Liver (tissue), 9 donors: Measurements from ENCODE around the gene CDHR5. TPM values are rescaled to one million over a fixed set of nuclear protein-coding genes. Genes with fewer than 3 reads are reported as not detected.

Source experiments
- DNase-seq: peaks from one replicate; pipeline ENCODE4 v3.0.0-alpha.2; 2017; ENCODE audit warnings: low spot score
- H3K27ac ChIP-seq, 2 donors: one replicate each; pipeline ENCODE4 v1.7.0; 2013; ENCODE audit warnings: inconsistent platforms in 2 of 2, low read length in 2 of 2, control low read depth in 1 of 2, low read depth in 1 of 2, mild to moderate bottlenecking in 1 of 2
- H3K27me3 ChIP-seq, 4 donors: one replicate each; pipeline versions ENCODE4 v1.6.1 to v1.7.0; 2013; ENCODE audit warnings: low read length in 3 of 4, inconsistent platforms in 1 of 4, mild to moderate bottlenecking in 1 of 4, moderate library complexity in 1 of 4; ENCODE audit not compliant: control insufficient read depth in 4 of 4, insufficient read depth in 4 of 4
- H3K36me3 ChIP-seq, 4 donors: one replicate each; pipeline versions ENCODE4 v1.6.1 to v1.7.0; 2013; ENCODE audit warnings: low read length in 3 of 4, mild to moderate bottlenecking in 3 of 4, low read depth in 1 of 4, moderate library complexity in 1 of 4; ENCODE audit not compliant: control insufficient read depth in 4 of 4, insufficient read depth in 3 of 4
- H3K4me1 ChIP-seq, 4 donors: one replicate each; pipeline versions ENCODE4 v1.6.1 to v1.7.0; 2013; ENCODE audit warnings: low read length in 3 of 4, mild to moderate bottlenecking in 3 of 4, moderate library complexity in 1 of 4; ENCODE audit not compliant: control insufficient read depth in 4 of 4, insufficient read depth in 4 of 4
- H3K4me3 ChIP-seq, 3 donors: one replicate each; pipeline versions ENCODE4 v1.6.1 to v1.7.0; 2013; ENCODE audit warnings: low read length in 3 of 3, control low read depth in 1 of 3, low read depth in 1 of 3, mild to moderate bottlenecking in 1 of 3
- H3K9ac ChIP-seq, 2 donors: one replicate each; pipeline ENCODE4 v1.7.0; 2013; ENCODE audit warnings: low read length in 2 of 2, mild to moderate bottlenecking in 2 of 2, moderate library complexity in 2 of 2, control low read depth in 1 of 2, low read depth in 1 of 2
- H3K9me3 ChIP-seq, 4 donors: one replicate each; pipeline versions ENCODE4 v1.6.1 to v1.7.0; 2013; ENCODE audit warnings: low read length in 3 of 4; ENCODE audit not compliant: control insufficient read depth in 4 of 4
- ATF3 ChIP-seq: IDR thresholded peaks from 2 replicates; pipeline ENCODE4 v1.6.1; 2016; ENCODE audit warnings: antibody characterized with exemption
- FOXA1 ChIP-seq: IDR thresholded peaks from 2 replicates; pipeline ENCODE4 v1.6.1; 2016; ENCODE audit warnings: antibody characterized with exemption
- FOXA2 ChIP-seq: IDR thresholded peaks from 2 replicates; pipeline ENCODE4 v1.6.1; 2016; ENCODE audit warnings: antibody characterized with exemption
- GABPA ChIP-seq, 2 donors: IDR thresholded peaks in 1 of 2; conservative IDR thresholded peaks in 1 of 2; 2 replicates each; pipeline ENCODE4 v1.6.1; 2016; ENCODE audit warnings: antibody characterized with exemption in 2 of 2, mild to moderate bottlenecking in 1 of 2, moderate library complexity in 1 of 2
- HNF4G ChIP-seq: IDR thresholded peaks from 2 replicates; pipeline ENCODE4 v1.6.1; 2016; ENCODE audit warnings: antibody characterized with exemption
- JUND ChIP-seq, 2 donors: IDR thresholded peaks; 2 replicates each; pipeline ENCODE4 v1.6.1; 2016; ENCODE audit warnings: antibody characterized with exemption in 2 of 2
- MAX ChIP-seq: IDR thresholded peaks from 2 replicates; pipeline ENCODE4 v1.6.1; 2016; ENCODE audit warnings: antibody characterized with exemption
- NR2F2 ChIP-seq: IDR thresholded peaks from 2 replicates; pipeline ENCODE4 v1.6.1; 2016; ENCODE audit warnings: antibody characterized with exemption
- RAD21 ChIP-seq, 2 donors: IDR thresholded peaks; 2 replicates each; pipeline ENCODE4 v1.6.1; 2016; ENCODE audit warnings: antibody characterized with exemption in 2 of 2, mild to moderate bottlenecking in 2 of 2
- REST ChIP-seq: IDR thresholded peaks from 2 replicates; pipeline ENCODE4 v1.6.1; 2016; ENCODE audit warnings: antibody characterized with exemption, mild to moderate bottlenecking
- RXRA ChIP-seq, 2 donors: IDR thresholded peaks; 2 replicates each; pipeline ENCODE4 v1.6.1; 2017 to 2018; ENCODE audit warnings: antibody characterized with exemption in 2 of 2, mild to moderate bottlenecking in 1 of 2
- SP1 ChIP-seq: IDR thresholded peaks from 2 replicates; pipeline ENCODE4 v1.6.1; 2018; ENCODE audit warnings: antibody characterized with exemption, mild to moderate bottlenecking
- TAF1 ChIP-seq: conservative IDR thresholded peaks from 2 replicates; pipeline ENCODE4 v1.6.1; 2016; ENCODE audit warnings: antibody characterized with exemption, mild to moderate bottlenecking
- WGBS: extraction: QIAGEN DNeasy Blood & Tissue Kit; methylation state at CpG from one replicate; pipeline ENCODE4 v1.1.7; 2013; 5-methylcytosine and 5-hydroxymethylcytosine counted together
- polyA plus RNA-seq, 2 donors: library from polyadenylated mRNA; stranded (reverse) in 1 of 2; unstranded in 1 of 2; fragments of 200-250 nt in 1 of 2; fragments of >200 nt in 1 of 2; fragmentation: Nextera tagmentation in 1 of 2; extraction: Ambion mirVana in 1 of 2; gene quantifications; one replicate each; pipeline versions ENCODE4 v1.2.1 to v1.2.3, GENCODE V29; 2013 to 2015
- total RNA-seq, 2 donors: library from RNA; depleted of rRNA; stranded (reverse); fragments of >200 nt; gene quantifications; one replicate each; pipeline ENCODE4 v1.2.3, GENCODE V29; 2014
- TF ChIP-seq, protein P1 (sequence below): IDR thresholded peaks from 2 replicates; pipeline ENCODE4 v1.6.1; 2016; ENCODE audit warnings: antibody characterized with exemption
- donor health status: healthy.
- donor health status: healthy.
- donor health status: healthy.
- donor health status: healthy.
- donor health status: healthy.

The CDHR5 gene
- total and polyA plus RNA-seq, 4 donors: 29.4 to 86.2 (median 57.2) TPM

DNA sequence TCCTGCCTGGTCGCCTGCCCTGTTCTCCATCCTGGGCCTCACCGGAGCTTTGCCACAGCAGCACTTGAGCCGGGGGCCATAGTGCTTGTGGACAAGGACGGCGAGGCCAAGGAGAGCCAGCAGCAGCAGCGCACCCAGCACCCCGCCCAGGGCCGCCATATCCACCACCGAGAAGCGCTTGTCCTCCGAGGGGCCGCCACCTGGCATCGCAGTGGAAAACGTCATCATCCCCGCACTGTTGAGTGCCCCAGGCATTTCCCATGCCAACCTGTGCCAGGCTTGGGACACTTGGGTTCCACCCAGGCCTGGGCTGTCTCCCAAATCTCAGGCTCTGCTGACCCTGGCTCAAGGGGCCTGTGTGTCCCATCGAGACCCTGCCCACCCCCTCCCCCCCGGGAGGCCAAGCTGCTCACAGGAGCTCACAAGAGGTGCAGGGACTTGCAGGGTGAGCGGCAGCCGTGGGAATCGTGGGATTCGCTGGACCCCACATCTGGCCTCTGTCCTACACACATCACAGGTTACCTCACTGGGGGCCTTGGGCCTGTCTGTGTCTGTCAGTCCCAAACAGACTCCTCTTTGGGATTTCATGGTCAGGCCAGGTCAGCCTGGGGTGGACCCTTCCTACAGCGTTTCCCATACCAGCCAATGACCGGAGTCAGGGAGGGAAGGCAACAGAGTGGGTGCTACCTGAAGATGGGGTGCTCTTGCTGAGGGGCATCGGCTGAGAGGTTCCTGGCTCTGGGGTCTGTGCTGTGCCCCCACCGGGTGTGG is 6.7 kb downstream of the CDHR5 start:
- H3K9me3 ChIP-seq: no peaks in the 10 kb centered on the region

GRCh38 chr11:617199-617911 is 7.4 kb downstream of the CDHR5 start:
- Histone ChIP-seq H3K27me3 (no peaks in the 10 kb centered on the region), H3K4me3 (no peak overlapping the region), H3K27ac (no peak overlapping the region), H3K4me1 (peaks cover 9 to 41% (median 32%) of the 10 kb centered on the region in 4 donors), H3K9ac (no peak overlapping the region), H3K9me3 (no peaks in the 10 kb centered on the region), H3K36me3 (peaks cover 2 to 11% (median 6%) of the 10 kb centered on the region in 4 donors)
- 95% methylated on average over 57 of the region's 57 CpGs for WGBS
- DNase-seq: no peak
- TF ChIP-seq, protein P1, sequence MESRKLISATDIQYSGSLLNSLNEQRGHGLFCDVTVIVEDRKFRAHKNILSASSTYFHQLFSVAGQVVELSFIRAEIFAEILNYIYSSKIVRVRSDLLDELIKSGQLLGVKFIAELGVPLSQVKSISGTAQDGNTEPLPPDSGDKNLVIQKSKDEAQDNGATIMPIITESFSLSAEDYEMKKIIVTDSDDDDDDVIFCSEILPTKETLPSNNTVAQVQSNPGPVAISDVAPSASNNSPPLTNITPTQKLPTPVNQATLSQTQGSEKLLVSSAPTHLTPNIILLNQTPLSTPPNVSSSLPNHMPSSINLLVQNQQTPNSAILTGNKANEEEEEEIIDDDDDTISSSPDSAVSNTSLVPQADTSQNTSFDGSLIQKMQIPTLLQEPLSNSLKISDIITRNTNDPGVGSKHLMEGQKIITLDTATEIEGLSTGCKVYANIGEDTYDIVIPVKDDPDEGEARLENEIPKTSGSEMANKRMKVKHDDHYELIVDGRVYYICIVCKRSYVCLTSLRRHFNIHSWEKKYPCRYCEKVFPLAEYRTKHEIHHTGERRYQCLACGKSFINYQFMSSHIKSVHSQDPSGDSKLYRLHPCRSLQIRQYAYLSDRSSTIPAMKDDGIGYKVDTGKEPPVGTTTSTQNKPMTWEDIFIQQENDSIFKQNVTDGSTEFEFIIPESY: no peak
- no peak for TF ChIP-seq MAX
- no peak for TF ChIP-seq GABPA (IDR thresholded peaks at IDR 0.05 in 1 of 2, conservative IDR thresholded peaks at IDR 0.05 in 1 of 2)
- no peak for TF ChIP-seq RAD21 (IDR thresholded peaks at IDR 0.05)
- no peak for TF ChIP-seq ATF3
- no peak for TF ChIP-seq JUND (IDR thresholded peaks at IDR 0.05)
- TF ChIP-seq NR2F2: no peak

More for the DNA sequence above, 6.7 kb downstream of the CDHR5 start:
- no peak overlapping the region for H3K4me3 ChIP-seq
- no peaks in the 10 kb centered on the region for H3K27me3 ChIP-seq
- TF ChIP-seq GABPA (IDR thresholded peaks at IDR 0.05 in 1 of 2, conservative IDR thresholded peaks at IDR 0.05 in 1 of 2) (no peak), TAF1 (no peak), HNF4G (no peak), ATF3 (no peak)
- DNase-seq: no peak
- H3K4me1 ChIP-seq: peaks cover 3 to 34% (median 24%) of the 10 kb centered on the region in 4 donors
- peaks cover 0 to 7% (median 4%) of the 10 kb centered on the region in 4 donors for H3K36me3 ChIP-seq
- no peak overlapping the region for H3K27ac ChIP-seq
- no peak overlapping the region for H3K9ac ChIP-seq
- 88% methylated on average over 25 of the region's 25 CpGs for WGBS

- H3K4me3 ChIP-seq: peak overlapping the region in 1 of 3 donors; percentile 68
- peaks cover 12 to 49% (median 39%) of the 10 kb centered on the region in 4 donors for H3K4me1 ChIP-seq
- H3K27ac ChIP-seq: peak overlapping the region; percentile 80 to 98
- no peaks in the 10 kb centered on the region for H3K27me3 ChIP-seq
- H3K9me3 ChIP-seq: no peaks in the 10 kb centered on the region
- 85% methylated on average over 39 of the region's 39 CpGs for WGBS
- H3K36me3 ChIP-seq: peaks cover 2 to 12% (median 8%) of the 10 kb centered on the region in 4 donors
- no peak for TF ChIP-seq REST
- TF ChIP-seq TAF1: no peak
- TF ChIP-seq RXRA (IDR thresholded peaks at IDR 0.05): no peak
- no peak for TF ChIP-seq FOXA2
- TF ChIP-seq, protein P1: no peak
- TF ChIP-seq RAD21 (IDR thresholded peaks at IDR 0.05): no peak
- no peak for TF ChIP-seq SP1
- TF ChIP-seq HNF4G: no peak
- no peak for TF ChIP-seq GABPA (IDR thresholded peaks at IDR 0.05 in 1 of 2, conservative IDR thresholded peaks at IDR 0.05 in 1 of 2)
- no peak for TF ChIP-seq NR2F2
- no peak for TF ChIP-seq JUND (IDR thresholded peaks at IDR 0.05)
- no peak for TF ChIP-seq FOXA1
- H3K9ac ChIP-seq: no peak overlapping the region
- no peak for DNase-seq
Observed at GRCh38 chr11:616320-617198, 8.2 kb downstream of the CDHR5 start.
